HG02759 (cell line): ENCODE results near the gene CCDC73.
"Not testable (repeated sequence)": the region's sequence is repeated elsewhere in the genome, so short reads cannot be mapped to it uniquely, and the experiment has no call there.

Source experiments
- ATAC-seq: cut with Tn5 transposase; IDR thresholded peaks from one replicate; pipeline ENCODE4 v1.9.1; 2021; ENCODE audit warnings: mild to moderate bottlenecking, moderate library complexity; ENCODE audit not compliant: unreplicated experiment

CCDC73 gene

GRCh38 chr11:32809313-32809712 lies 14.9 kb upstream of the CCDC73 start:
- ATAC-seq: peak; percentile 99

- no peak for ATAC-seq
These were observed 2.0 kb upstream of the CCDC73 start for GRCh38 chr11:32796425-32796824.

- peak; percentile 85 for ATAC-seq
These were observed 1.4 kb downstream of the CCDC73 start for GRCh38 chr11:32792948-32793475.

- peak; percentile 22 for ATAC-seq
These were observed 2.1 kb downstream of the CCDC73 start for GRCh38 chr11:32792111-32792947.

- no peak for ATAC-seq
These were observed 3.5 kb downstream of the CCDC73 start for GRCh38 chr11:32790916-32791315.

GRCh38 chr11:32786811-32787210 lies 7.7 kb downstream of the CCDC73 start:
- ATAC-seq: no peak

GRCh38 chr11:32785262-32785661 lies 9.2 kb downstream of the CCDC73 start:
- ATAC-seq: no peak

- no peak for ATAC-seq
These were observed 12.7 kb downstream of the CCDC73 start for GRCh38 chr11:32781721-32782120.

GRCh38 chr11:32780839-32781238 lies 13.6 kb downstream of the CCDC73 start:
- not testable (repeated sequence) for ATAC-seq

- ATAC-seq: no peak
These were observed 15.3 kb downstream of the CCDC73 start for GRCh38 chr11:32779136-32779535.

- no peak for ATAC-seq
These were observed 18.6 kb downstream of the CCDC73 start for GRCh38 chr11:32775908-32776307.

GRCh38 chr11:32774081-32774480 lies 20.4 kb downstream of the CCDC73 start:
- no peak for ATAC-seq

GRCh38 chr11:32772731-32773130 lies 21.7 kb downstream of the CCDC73 start:
- no peak for ATAC-seq

GRCh38 chr11:32761774-32762173 lies 32.7 kb downstream of the CCDC73 start:
- ATAC-seq: not testable (repeated sequence)

GRCh38 chr11:32758291-32758690 lies 36.2 kb downstream of the CCDC73 start:
- no peak for ATAC-seq

GRCh38 chr11:32753181-32753580 lies 41.3 kb downstream of the CCDC73 start:
- ATAC-seq: not testable (repeated sequence)

GRCh38 chr11:32752001-32752400 lies 42.5 kb downstream of the CCDC73 start:
- ATAC-seq: no peak

- ATAC-seq: no peak
These were observed 43.1 kb downstream of the CCDC73 start for GRCh38 chr11:32751381-32751780.

- ATAC-seq: no peak
These were observed 64.5 kb downstream of the CCDC73 start for GRCh38 chr11:32729976-32730375.

- no peak for ATAC-seq
These were observed 71.1 kb downstream of the CCDC73 start for GRCh38 chr11:32723332-32723731.

- ATAC-seq: no peak
These were observed 72.2 kb downstream of the CCDC73 start for GRCh38 chr11:32722255-32722654.

GRCh38 chr11:32713496-32713895 lies 81.0 kb downstream of the CCDC73 start:
- no peak for ATAC-seq
